GM13976 (cell line): Measurements from ENCODE around the gene GRID1.

Experiments
- DNase-seq: peaks from one replicate; pipeline ENCODE4 v3.0.0; 2012; ENCODE audit warnings: low spot score
- in situ Hi-C: fragments of 300-500 bp; cut with MboI; formaldehyde crosslinking; loops from one replicate; pipeline ENCODE4 v1.12.0; 2022; ENCODE audit warnings: low sequenced_read_pairs, mixed read lengths, inconsistent platforms; ENCODE audit not compliant: unreplicated experiment
- TF ChIP-seq, protein P1 (sequence below): IDR thresholded peaks from 2 replicates; pipeline ENCODE4 v1.5.1; 2012; ENCODE audit warnings: borderline replicate concordance, mild to moderate bottlenecking; ENCODE audit not compliant: insufficient read depth; ENCODE audit errors: extremely low read depth, missing control alignments, control extremely low read depth

GRID1 gene

DNA sequence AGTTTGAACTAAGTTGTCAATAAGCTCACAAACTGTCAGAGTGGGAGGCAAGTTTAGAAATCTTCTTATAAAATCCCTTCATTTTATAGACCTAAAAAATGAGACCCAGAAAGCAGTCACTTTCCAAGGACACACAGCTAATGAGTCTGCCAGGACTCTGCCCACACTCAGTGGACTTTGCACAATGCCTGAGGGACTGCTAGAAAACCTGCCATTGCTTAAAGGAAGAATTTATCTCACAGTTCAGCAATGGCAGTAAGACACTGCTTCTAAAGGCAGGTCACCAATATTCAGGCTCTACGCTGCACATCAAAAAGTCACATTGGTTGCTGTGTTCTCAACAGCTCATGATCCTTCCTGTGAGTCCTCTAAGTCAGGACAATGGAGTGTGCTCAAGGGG lies 698.1 kb downstream of the GRID1 start:
- DNase-seq, result no peak
- in situ Hi-C loops, result no loop called here
- TF ChIP-seq, protein P1, sequence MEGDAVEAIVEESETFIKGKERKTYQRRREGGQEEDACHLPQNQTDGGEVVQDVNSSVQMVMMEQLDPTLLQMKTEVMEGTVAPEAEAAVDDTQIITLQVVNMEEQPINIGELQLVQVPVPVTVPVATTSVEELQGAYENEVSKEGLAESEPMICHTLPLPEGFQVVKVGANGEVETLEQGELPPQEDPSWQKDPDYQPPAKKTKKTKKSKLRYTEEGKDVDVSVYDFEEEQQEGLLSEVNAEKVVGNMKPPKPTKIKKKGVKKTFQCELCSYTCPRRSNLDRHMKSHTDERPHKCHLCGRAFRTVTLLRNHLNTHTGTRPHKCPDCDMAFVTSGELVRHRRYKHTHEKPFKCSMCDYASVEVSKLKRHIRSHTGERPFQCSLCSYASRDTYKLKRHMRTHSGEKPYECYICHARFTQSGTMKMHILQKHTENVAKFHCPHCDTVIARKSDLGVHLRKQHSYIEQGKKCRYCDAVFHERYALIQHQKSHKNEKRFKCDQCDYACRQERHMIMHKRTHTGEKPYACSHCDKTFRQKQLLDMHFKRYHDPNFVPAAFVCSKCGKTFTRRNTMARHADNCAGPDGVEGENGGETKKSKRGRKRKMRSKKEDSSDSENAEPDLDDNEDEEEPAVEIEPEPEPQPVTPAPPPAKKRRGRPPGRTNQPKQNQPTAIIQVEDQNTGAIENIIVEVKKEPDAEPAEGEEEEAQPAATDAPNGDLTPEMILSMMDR, result no peak

GRCh38 chr10:85667638-85668233 lies 698.9 kb downstream of the GRID1 start:
- DNase-seq, result no peak
- TF ChIP-seq, protein P1, result no peak
- in situ Hi-C loops, result no loop called here

- TF ChIP-seq, protein P1, result no peak
- in situ Hi-C loops, result no loop called here
- no peak for DNase-seq
Observed at GRCh38 chr10:85666987-85667386, 699.6 kb downstream of the GRID1 start.

- in situ Hi-C loops, result no loop called here
- DNase-seq, result no peak
- TF ChIP-seq, protein P1, result no peak
Observed at GRCh38 chr10:85666102-85666501, 700.5 kb downstream of the GRID1 start.

DNA sequence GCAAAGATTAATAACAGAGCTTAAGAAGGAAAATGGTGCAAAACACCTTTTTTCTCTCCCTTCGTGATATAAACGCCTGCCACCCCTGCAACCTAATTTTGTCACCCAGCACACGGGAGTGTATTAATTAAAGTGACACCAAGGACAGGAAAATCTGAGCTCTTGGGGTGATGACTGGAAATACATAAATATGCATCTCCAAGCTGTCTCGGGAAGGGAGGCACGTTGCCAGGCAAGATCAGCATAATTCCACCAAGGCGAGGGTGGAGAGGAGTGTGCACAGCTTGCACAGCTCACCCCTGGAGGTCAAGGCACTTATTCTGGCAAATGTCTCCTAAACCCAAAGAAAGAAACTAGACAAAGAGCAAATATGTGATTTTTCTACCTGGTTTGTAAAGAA lies 700.9 kb downstream of the GRID1 start:
- no peak for DNase-seq
- in situ Hi-C loops, result no loop called here
- TF ChIP-seq, protein P1, result no peak

- TF ChIP-seq, protein P1, result no peak
- in situ Hi-C loops, result no loop called here
- DNase-seq, result no peak
Observed at GRCh38 chr10:85665078-85665477, 701.5 kb downstream of the GRID1 start.
